CD4-positive, alpha-beta T cell treated with Interleukin-21 for 1 hour (primary cell): ENCODE data around the gene FUT8.
"Not testable (repeated sequence)": the region's sequence is repeated elsewhere in the genome, so short reads cannot be mapped to it uniquely, and the experiment has no call there.

Source experiments
- DNase-seq: peaks from one replicate; pipeline ENCODE4 v3.0.0-alpha.2; 2020

FUT8 gene

GRCh38 chr14:65456247-65456646, 43.7 kb downstream of the FUT8 start:
- DNase-seq: no peak

GRCh38 chr14:65461730-65462129, 49.2 kb downstream of the FUT8 start:
- no peak for DNase-seq

GRCh38 chr14:65462411-65462810, 49.9 kb downstream of the FUT8 start:
- no peak for DNase-seq

GRCh38 chr14:65465584-65465983, 53.1 kb downstream of the FUT8 start:
- no peak for DNase-seq

- not testable (repeated sequence) for DNase-seq
These were observed 55.4 kb downstream of the FUT8 start for GRCh38 chr14:65467926-65468325.

- DNase-seq: no peak
These were observed 57.4 kb downstream of the FUT8 start for GRCh38 chr14:65469903-65470302.

GRCh38 chr14:65470404-65470880, 57.9 kb downstream of the FUT8 start:
- no peak for DNase-seq

- DNase-seq: no peak
These were observed 58.7 kb downstream of the FUT8 start for GRCh38 chr14:65471038-65471878.

- no peak for DNase-seq
These were observed 59.7 kb downstream of the FUT8 start for GRCh38 chr14:65472189-65472588.

GRCh38 chr14:65476273-65476941, 63.9 kb downstream of the FUT8 start:
- DNase-seq: no peak

GRCh38 chr14:65476942-65477318, 64.4 kb downstream of the FUT8 start:
- DNase-seq: no peak

GRCh38 chr14:65478017-65478416, 65.5 kb downstream of the FUT8 start:
- no peak for DNase-seq

GRCh38 chr14:65478596-65478995, 66.1 kb downstream of the FUT8 start:
- DNase-seq: peak; percentile 23

GRCh38 chr14:65479386-65479785, 66.9 kb downstream of the FUT8 start:
- DNase-seq: no peak

GRCh38 chr14:65482757-65483438, 70.4 kb downstream of the FUT8 start:
- no peak for DNase-seq

- DNase-seq: no peak
These were observed 71.1 kb downstream of the FUT8 start for GRCh38 chr14:65483647-65484046.

- no peak for DNase-seq
These were observed 73.0 kb downstream of the FUT8 start for GRCh38 chr14:65485516-65485915.

- no peak for DNase-seq
These were observed 74.3 kb downstream of the FUT8 start for GRCh38 chr14:65486863-65487262.

GRCh38 chr14:65487783-65488494, 75.4 kb downstream of the FUT8 start:
- no peak for DNase-seq

- DNase-seq: no peak
These were observed 78.7 kb downstream of the FUT8 start for GRCh38 chr14:65491274-65491673.

GRCh38 chr14:65492266-65492665, 79.7 kb downstream of the FUT8 start:
- no peak for DNase-seq

GRCh38 chr14:65495196-65495595, 82.7 kb downstream of the FUT8 start:
- DNase-seq: no peak
